HG03520 (cell line): ENCODE data around the gene ALKBH6.

Source experiments
- ATAC-seq: cut with Tn5 transposase; IDR thresholded peaks from one replicate; pipeline ENCODE4 v1.9.1; 2021; ENCODE audit warnings: mild to moderate bottlenecking, moderate library complexity; ENCODE audit not compliant: unreplicated experiment

The ALKBH6 gene

GRCh38 chr19:35960432-35960972, 53.5 kb downstream of the ALKBH6 start:
- no peak for ATAC-seq

- ATAC-seq, result no peak
These were observed 54.1 kb downstream of the ALKBH6 start for GRCh38 chr19:35959968-35960320.
